Effector CD4-positive, alpha-beta T cell (primary cell): ENCODE results near the gene UQCC5.

Experiments
- DNase-seq: peaks from one replicate; pipeline ENCODE4 v3.0.0-alpha.2; 2020

The UQCC5 gene

DNA sequence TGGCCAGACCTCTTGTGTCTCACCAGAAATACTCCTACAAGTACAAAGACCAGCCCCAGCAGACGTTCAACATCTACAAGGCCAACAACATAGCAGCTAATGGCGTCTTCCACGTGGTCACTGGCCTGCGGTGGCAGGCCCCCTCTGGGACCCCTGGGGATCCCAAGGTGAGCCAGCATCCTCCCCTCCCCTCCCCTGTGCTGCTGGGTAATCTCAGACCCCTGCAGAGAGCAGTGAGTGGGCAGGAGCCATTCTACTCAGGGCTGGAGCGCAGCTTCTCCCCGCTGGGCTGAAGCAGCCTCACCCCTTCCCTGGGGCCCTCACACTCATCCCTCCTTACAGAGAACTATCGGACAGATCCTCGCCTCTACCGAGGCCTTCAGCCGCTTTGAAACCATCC, 31.4 kb upstream of the UQCC5 start:
- DNase-seq = no peak

DNA sequence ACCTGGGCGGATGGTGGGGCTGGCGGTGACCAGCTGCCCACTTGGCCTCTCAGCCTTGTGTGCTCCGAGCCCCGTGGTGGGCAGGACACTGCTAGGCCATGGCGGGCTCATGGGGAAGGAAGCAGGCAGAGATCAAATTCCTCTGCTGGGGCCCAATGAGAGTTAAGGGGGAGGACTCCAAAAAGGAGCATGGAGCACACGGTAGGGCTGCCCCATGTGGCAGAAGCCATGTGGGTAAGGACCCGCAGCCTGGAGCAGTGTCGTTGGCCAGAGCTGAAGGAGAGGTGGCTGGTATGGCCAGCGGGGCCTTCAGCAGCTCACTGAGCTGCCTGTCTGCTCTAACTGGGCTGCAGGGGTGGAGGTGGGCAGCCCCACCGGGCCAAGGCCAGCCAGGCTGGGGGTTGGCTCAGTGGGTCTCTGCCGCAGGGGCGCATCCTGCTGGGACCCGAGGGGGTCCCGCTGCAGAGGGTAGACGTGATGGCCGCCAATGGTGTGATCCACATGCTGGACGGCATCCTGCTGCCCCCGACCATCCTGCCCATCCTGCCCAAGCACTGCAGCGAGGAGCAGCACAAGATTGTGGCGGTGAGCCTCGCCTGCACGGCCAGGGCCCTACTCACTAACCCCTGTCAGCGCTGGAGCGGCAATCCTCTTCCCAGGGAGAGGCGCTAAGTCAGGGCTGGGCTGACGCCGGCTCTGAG, 30.0 kb upstream of the UQCC5 start:
- DNase-seq = no peak

DNA sequence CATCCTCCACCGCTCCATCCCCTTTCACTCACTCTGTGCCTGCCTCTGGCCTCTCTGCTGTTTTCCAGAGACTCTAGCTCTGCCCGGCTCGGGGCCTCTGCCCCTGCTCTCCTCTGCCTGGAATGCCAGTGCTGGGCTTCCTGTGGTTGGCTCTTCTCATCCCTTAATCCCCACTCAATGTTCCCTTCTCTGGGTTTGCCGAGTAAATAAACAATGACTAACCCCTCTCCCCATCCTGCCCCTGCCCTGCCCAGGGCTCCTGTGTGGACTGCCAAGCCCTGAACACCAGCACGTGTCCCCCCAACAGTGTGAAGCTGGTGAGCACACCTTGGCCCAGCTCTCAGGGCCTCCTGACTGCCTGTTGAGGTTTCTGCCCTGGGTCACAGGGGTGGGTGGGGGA, 29.0 kb upstream of the UQCC5 start:
- DNase-seq = no peak

DNA sequence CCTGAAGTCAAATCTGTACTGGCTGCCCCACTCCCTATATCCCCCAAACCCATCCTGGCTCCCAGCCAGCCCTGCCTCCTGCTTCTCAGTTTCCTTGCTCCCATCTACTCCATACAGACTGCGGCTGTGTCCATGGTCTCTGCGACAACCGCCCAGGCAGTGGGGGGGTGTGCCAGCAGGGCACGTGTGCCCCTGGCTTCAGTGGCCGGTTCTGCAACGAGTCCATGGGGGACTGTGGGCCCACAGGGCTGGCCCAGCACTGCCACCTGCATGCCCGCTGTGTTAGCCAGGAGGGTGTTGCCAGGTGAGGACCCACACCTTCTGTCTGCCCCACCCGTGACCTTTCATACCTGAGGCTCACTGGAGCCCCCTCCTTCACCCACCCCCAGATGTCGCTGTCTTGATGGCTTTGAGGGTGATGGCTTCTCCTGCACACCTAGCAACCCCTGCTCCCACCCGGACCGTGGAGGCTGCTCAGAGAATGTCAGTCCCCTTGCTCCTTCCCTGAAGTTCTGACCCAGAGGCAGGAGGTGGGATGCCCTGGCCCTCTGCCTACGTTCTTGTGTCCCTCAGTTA, 26.6 kb upstream of the UQCC5 start:
- no peak for DNase-seq

DNA sequence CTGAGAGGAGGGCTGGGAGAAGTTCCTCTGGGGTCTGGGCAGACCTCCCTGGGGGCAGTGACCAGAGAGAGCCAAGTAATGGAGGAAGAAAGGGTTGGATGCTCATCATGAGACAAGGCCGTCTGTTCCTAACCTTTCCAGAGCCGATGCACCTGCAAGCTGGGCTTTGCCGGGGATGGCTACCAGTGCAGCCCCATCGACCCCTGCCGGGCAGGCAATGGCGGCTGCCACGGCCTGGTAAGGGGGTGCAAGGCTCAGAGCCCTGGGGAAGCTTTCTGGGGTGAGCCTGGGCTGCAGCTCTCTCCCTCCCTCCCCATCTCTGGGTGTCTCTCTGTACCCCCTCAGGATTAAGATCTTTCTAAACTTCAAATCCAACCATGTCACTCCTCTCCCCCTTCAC, 24.9 kb upstream of the UQCC5 start:
- no peak for DNase-seq

DNA sequence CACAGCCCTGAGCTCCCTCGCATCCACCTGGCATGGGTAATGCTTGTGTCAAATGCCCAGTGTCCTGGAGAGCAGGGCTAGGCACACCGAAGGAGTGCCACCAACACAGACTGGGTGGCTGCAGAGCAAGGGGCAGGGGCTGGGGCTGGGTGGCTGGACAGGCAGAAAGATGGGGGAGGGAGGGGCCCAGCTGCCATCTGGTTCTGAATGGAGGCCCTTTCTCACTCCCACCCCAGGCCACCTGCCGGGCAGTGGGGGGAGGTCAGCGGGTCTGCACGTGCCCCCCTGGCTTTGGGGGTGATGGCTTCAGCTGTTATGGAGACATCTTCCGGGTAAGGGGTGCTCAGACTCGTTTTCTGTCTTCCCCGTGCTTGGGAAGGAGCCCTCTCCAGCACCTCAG, 24.3 kb upstream of the UQCC5 start:
- no peak for DNase-seq

DNA sequence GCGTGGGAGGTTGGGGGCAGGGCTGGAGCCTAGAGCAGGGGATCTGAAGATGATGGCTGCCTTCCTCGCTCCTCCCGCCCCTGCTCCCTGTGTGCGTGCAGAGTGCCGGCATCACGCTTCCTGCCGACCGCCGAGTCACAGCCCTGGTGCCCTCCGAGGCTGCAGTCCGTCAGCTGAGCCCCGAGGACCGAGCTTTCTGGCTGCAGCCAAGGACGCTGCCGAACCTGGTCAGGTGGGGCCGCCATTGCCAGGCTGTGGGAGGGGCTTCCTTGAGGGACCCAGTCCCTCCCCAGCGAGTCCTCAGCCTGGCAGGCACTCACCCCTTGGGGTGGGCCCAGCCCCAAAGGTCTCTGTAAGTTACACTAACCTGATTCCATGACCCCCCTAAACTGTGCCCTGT, 23.7 kb upstream of the UQCC5 start:
- DNase-seq = no peak

DNA sequence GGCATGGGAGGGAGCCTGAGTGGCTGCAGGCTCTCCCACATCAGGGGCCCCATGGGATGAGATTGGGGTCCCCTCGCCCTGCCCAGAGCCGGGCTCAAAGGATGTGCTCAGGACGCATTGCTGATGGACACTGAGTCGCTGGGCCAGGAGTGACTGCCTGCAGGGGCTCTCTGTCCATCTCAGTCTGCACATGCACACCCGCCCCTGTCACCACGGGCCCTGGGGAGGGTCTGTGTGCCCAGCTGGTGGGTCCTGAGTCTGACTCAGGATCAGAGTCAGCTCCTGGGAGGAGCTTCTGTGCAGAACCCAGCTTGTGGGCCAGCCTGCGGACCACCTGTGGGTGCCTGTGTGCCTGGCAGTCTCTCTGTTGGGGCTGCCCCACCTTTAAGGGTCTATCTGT, 23.1 kb upstream of the UQCC5 start:
- DNase-seq = no peak

DNA sequence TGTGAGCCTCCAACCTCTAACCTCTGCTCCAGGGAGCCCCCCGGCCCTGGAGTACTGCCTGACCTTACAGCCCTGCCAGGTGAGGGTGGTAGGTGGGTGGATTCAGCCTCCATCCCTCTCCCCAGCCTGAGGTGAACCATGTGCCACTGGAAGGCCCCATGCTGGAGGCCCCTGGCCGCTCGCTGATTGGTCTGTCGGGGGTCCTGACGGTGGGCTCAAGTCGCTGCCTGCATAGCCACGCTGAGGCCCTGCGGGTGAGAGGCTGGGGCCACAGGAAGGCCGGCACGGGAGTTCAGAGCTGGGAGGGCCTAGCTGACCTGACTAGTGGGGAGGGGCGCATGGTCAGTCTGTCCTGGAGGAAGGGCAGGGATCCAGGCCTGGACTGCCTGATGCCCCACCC, 21.8 kb upstream of the UQCC5 start:
- no peak for DNase-seq

DNA sequence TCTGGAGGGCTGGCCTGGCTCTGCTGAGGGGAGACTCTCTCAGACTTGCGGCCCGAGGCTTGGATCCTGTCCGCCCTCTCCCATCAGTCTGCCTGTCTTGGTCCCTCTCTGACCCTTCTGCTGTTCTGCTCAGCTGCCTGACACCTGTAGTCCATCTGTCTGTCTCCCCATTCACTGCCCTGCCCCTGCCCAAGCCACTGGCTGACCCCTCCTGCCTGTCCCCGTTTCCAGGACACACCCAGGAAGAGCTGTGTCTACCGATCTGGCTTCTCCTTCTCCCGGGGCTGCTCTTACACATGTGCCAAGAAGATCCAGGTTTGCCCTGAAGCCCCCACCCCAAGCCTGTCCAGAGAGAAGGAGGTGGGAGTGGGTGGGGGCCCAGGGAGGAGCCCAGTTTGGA, 21.2 kb upstream of the UQCC5 start:
- no peak for DNase-seq

DNA sequence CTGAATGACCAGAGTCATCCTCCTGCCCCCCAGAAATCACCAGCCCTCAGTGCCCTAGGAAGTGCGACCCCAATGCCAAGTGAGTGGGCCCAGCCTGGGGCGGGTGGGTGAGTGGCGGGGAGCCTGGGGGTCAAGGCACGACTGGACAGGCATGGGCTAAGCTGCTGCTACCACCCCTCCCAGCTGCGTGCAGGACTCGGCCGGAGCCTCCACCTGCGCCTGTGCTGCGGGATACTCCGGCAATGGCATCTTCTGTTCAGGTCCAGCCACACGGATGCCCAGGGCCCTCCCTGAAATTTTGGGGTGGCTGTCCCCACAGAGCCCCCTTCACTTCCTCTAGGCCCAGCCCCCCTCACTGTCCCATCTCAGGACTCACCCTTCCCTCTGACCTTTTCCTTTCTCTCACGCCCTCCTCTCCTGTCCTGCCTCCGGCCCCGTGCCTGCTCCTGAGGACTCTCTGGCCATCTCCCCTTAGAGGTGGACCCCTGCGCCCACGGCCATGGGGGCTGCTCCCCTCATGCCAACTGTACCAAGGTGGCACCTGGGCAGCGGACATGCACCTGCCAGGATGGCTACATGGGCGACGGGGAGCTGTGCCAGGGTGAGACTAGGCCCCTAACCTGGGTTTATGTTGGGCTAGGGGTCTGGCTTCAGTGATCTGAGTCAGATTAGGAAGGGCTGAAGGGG, 19.8 kb upstream of the UQCC5 start:
- no peak for DNase-seq

DNA sequence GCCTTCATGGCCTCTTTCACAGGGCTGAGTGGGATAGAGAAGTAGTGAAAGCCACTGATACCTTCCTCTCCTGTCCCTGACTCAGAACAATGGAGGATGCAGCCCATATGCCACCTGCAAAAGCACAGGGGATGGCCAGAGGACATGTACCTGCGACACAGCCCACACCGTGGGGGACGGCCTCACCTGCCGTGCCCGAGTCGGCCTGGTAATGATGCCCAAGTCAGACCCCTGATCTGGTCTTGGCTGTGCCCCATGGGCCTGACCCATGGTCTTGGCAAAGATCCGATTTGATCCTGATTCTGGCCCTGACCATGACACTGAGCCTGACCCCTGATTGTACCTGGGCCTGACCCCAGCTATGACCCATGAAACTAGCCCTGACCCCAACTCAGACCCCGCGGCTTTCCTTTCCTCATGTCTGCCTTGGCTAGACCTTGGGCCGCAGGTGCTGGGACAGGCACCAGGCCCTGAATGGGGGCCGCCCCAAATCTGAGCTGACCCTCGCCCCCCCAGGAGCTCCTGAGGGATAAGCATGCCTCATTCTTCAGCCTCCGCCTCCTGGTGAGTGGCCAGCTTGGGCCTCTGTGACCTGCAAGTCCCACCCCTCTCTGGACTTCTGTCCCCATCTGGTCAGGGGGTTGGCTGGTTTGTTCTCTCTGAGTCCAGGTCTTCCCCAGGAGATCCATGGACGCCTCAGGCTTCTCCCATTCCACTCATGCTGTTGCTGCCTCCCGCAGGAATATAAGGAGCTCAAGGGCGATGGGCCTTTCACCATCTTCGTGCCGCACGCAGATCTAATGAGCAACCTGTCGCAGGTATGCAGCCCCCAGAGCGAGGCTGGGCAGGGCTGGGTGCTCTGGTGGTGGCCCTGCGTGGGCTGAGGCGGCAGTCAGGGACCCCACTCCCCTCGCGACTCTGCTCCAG, 18.3 kb upstream of the UQCC5 start:
- no peak for DNase-seq

DNA sequence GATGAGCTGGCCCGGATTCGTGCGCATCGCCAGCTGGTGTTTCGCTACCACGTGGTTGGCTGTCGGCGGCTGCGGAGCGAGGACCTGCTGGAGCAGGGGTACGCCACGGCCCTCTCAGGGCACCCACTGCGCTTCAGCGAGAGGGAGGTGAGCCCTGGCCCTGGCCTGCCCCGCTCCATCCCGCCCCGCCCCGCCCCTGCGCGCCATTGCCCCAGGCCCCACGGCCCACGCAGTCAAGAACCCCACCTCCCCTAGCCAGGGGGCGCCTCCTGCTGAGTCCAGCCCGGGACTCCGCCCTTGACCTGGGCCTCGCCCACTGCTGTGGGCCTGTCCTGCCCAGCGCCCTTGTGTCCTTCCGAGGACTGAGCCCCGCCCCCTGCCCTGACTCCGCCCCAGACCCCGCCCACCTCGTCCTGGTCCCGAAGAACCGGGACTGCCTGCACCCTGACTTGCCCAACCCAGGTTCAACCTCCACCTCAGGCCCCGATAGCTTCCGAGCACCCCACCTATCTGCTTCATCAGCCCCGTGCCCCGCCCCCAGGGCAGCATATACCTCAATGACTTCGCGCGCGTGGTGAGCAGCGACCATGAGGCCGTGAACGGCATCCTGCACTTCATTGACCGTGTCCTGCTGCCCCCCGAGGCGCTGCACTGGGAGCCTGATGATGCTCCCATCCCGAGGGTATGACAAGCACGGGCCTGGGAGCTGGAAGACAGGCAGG, 17.5 kb upstream of the UQCC5 start:
- DNase-seq = no peak

DNA sequence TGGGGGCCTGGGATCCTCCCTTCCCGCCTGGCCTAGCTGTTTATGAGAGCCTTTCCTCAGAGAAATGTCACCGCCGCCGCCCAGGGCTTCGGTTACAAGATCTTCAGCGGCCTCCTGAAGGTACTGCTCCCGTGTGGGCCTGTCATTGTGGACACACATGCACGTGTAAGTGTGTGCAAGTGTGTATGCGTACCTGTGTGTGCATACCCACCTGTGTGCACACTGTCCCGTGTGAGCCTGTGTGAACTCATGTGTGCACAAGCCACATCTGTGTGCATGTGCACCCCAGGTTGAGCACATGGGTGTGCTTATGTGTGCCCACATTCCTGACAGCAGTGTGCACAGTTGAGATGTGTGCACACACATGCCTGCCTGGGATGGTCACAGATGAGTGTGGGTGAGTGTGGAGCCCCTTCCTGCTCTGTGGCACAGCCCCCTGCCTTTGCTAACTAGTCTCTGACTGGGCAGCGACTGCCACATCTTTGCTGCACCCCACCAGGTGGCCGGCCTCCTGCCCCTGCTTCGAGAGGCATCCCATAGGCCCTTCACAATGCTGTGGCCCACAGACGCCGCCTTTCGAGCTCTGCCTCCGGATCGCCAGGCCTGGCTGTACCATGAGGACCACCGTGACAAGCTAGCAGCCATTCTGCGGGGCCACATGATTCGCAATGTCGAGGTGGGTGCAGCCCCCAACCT, 16.8 kb upstream of the UQCC5 start:
- DNase-seq = no peak

DNA sequence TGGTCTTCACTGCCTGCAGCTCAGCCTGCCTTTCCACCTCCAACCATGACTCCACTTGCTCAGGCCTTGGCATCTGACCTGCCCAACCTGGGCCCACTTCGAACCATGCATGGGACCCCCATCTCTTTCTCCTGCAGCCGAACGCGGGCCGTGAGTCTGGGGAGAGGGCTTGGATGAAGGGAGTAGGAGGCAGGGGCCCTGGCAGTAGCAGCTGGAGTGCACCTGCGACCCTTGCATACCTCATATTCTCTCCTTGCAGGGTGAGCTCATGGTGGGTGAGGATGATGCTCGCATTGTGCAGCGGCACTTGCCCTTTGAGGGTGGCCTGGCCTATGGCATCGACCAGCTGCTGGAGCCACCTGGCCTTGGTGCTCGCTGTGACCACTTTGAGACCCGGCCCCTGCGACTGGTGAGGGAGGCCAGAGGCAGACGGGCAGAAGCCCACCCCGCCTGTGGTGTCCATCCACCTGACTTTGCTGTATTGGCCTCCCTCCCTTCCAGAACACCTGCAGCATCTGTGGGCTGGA, 16.2 kb upstream of the UQCC5 start:
- DNase-seq = no peak

DNA sequence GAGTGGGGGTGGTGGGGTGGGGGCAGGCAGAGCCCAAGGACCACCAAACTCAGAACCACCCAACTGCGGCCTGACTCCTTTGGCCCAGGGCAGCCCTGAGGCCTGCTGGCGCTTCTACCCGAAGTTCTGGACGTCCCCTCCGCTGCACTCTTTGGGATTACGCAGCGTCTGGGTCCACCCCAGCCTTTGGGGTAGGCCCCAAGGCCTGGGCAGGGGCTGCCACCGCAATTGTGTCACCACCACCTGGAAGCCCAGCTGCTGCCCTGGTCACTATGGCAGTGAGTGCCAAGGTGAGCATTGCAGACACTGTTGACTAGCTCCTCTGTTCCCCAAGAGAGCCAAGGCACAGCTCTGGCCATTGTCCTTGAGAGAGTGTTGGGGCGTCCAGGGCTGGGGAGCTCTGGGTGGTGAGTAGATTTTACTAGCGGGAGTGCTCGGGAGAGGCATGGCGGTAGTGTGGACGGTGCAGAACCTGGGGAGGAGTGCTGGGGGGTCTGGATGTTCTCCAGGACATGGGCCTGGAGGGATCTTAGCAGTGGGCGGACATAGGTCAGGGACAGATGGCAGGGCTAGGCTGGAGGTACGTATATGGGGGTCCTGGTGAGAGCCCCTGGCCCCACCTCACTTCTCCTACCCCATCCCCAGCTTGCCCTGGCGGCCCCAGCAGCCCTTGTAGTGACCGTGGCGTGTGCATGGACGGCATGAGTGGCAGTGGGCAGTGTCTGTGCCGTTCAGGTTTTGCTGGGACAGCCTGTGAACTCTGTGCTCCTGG, 15.5 kb upstream of the UQCC5 start:
- DNase-seq = no peak

DNA sequence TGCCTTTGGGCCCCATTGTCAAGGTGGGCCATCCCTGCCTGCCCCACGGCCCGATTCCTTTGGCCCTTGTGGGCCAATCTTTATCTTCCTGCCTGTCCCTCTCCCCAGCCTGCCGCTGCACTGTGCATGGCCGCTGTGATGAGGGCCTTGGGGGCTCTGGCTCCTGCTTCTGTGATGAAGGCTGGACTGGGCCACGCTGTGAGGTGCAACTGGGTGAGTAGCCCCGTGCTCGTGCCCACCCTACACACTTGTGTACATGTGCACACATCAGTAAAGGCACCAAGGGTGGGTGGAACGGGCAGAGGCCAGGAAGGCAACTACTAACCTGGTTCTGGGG, 14.9 kb upstream of the UQCC5 start:
- DNase-seq = no peak

DNA sequence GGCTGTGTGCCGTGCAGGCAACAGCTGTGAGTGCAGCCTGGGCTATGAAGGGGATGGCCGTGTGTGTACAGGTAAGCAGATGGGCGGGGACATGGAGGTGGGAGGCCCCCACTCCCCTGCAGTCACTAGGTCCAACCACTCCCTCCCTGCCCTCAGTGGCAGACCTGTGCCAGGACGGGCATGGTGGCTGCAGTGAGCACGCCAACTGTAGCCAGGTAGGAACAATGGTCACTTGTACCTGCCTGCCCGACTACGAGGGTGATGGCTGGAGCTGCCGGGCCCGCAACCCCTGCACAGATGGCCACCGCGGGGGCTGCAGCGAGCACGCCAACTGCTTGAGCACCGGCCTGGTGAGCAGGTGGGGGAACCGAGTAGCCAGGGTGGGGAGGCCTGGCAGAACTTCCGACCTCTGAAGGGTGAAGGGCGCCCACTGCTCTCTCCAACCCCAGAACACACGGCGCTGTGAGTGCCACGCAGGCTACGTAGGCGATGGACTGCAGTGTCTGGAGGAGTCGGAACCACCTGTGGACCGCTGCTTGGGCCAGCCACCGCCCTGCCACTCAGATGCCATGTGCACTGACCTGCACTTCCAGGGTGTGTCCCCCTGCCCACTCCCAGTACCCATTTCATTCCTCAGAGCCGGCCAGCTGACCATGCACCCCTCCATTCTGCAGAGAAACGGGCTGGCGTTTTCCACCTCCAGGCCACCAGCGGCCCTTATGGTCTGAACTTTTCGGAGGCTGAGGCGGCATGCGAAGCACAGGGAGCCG, 14.3 kb upstream of the UQCC5 start:
- no peak for DNase-seq

DNA sequence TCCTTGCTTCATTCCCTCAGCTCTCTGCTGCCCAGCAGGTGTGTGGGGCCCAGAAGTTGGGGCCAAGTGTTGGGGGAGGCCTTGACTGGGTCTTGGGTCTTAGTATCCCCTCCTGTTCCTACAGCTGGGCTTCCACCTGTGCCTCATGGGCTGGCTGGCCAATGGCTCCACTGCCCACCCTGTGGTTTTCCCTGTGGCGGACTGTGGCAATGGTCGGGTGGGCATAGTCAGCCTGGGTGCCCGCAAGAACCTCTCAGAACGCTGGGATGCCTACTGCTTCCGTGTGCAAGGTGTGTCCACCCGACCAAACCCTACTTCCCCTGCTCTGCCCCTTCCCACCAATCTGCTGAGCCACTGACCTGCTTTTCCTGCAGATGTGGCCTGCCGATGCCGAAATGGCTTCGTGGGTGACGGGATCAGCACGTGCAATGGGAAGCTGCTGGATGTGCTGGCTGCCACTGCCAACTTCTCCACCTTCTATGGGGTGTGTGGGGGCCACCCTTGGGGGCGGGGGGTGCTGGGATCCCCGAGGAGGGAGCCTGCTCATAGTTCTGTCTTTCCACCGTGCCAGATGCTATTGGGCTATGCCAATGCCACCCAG, 13.7 kb upstream of the UQCC5 start:
- DNase-seq = no peak
